GM19328 (cell line): ENCODE measurements around the gene CYTH3.
"Not testable (repeated sequence)": the region's sequence is repeated elsewhere in the genome, so short reads cannot be mapped to it uniquely, and the experiment has no call there.

Source experiments
- ATAC-seq: cut with Tn5 transposase; IDR thresholded peaks from one replicate; pipeline ENCODE4 v1.9.1; 2021; ENCODE audit warnings: mild to moderate bottlenecking, moderate library complexity; ENCODE audit not compliant: unreplicated experiment

Gene CYTH3

DNA sequence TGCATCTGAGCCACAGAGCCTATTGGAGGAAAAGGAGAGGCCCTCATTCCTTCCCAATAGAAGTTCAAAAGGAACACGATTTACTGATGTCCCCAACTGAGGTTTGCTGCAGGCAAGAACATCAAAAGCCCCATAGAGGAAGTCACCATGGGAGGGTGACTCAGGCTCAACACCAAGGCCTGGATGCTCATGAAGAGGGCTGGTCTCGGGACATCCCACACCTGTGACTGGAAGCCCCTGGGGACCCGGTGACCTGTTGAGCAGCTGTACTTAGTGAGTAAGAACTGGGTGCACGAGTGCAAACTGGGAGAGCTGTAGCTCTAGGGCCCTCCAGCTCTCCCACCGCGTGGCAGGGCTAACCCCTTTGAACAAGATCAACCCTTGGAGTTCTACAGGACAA, 38.0 kb downstream of the CYTH3 start:
- no peak for ATAC-seq

- no peak for ATAC-seq
These were observed 39.9 kb downstream of the CYTH3 start for GRCh38 chr7:6232534-6232933.

- no peak for ATAC-seq
These were observed 40.3 kb downstream of the CYTH3 start for GRCh38 chr7:6232116-6232515.

GRCh38 chr7:6231184-6231583, 41.2 kb downstream of the CYTH3 start:
- ATAC-seq, result no peak

DNA sequence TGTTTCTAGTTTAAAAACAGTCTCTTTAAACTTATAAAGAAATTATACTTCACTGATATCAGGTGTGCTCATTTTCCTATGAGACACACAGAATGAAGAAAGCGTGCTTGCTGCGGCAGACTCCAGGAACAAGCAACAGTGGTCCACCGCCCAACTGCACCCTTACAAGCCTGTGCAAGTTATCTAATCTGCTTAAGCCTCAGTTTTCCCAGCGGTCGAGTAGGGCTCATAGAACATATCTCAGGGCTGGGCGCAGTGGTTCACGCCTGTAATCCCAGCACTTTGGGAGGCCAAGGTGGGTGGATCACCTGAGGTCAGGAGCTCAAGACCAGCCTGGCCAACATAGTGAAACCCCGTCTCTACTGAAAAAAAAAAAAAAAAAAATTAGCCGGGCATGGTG, 43.1 kb downstream of the CYTH3 start:
- not testable (repeated sequence) for ATAC-seq

GRCh38 chr7:6228361-6229229, 43.8 kb downstream of the CYTH3 start:
- no peak for ATAC-seq

DNA sequence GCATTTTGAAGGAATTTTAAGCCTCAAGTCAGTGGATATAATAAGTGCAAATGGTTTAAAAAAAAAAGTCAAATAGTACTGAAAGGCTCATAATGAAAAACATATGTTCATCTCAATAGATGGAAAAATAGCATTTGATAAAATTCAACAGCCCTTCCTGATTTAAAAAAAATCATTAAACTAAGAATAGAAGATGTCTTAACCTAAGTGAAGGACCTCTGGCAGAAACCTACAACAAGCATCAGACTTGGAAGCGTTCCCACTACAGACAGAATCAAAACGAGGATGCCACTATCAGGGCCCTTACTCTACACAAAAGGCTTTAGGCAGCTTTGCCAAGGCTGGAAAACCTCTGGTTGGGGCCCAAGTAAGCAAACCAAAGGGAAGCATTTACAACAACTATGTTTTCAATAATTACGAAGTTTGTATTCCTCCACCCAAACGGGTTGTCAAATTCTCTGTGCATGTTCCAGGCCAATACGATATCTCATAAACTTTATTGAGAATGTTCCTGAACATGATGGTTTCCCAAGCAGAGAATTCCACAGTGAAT, 45.1 kb downstream of the CYTH3 start:
- no peak for ATAC-seq

GRCh38 chr7:6226194-6226799, 46.1 kb downstream of the CYTH3 start:
- no peak for ATAC-seq

DNA sequence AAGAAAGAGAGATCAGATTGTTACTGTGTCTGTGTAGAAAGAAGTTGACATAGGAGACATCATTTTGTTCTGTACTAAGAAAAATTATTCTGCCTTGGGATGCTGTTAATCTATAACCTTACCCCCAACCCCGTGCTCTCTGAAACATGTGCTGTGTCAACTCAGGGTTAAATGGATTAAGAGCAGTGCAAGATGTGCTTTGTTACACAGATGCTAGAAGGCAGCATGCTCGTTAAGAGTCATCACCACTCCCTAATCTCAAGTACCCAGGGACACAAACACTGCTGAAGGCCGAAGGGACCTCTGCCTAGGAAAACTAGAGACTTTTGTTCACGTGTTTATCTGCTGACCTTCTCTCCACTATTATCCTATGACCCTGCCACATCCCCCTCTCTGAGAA, 49.0 kb downstream of the CYTH3 start:
- not testable (repeated sequence) for ATAC-seq

DNA sequence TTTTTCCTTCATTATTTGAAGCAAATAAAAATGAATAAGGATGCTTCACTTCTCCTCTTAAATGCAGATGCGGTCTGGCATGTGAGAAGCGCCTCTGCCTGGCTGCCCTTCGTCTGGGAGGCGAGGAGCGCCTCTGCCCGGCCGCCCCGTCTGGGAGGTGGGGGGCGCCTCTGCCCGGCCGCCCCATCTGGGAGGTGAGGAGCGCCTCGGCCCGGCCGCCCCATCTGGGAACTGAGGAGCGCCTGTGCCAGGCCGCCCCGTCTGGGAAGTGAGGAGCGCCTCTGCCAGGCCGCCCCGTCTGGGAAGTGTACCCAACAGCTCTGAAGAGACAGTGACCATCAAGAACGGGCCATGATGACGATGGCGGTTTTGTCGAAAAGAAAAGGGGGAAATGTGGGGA, 49.4 kb downstream of the CYTH3 start:
- not testable (repeated sequence) for ATAC-seq

DNA sequence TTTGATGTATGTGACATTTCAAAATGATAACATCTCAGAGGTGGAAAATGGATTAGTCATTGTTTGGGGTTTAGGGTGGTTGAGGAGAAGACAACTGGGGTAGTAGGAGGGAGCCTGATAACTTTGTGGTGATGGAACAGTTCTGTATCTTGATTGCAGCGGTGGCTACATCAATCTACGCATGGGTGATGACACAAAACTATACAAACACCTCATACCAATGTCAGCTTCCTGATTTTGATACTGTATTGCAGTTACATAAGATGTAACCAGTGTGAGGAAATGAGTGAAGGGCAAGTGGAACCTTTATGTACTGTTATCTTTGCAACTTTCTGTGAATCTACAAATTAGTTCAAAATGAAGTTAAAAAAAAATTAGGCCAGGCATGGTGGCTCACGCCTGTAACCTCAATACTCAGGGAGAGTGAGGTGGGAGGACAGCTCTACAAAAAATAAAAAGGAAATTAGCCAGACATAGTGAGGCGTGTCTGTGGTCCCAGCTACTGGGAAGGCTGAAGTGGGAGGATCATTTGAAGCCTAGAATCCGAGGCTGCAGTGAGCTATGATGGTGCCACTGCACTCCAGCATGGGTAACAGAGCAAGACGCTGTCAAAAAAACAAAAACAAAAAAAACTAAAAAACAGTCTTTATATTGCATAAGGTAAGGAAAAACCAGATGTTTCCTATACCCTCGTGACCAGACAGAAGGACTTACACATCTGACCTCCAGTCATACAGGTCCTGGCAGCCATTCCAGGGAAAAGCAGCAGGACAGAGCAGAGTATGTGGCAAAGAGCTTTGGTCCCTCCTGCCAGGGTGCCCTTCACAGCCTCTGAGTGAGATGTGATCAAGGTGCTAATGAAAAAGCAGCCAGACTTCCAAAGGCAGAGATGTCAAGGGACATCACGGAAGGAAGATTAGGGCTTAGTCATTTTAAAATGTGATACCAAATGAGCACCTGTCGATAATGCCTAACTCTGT, 50.8 kb downstream of the CYTH3 start:
- no peak for ATAC-seq

GRCh38 chr7:6218329-6218728, 54.1 kb downstream of the CYTH3 start:
- no peak for ATAC-seq

DNA sequence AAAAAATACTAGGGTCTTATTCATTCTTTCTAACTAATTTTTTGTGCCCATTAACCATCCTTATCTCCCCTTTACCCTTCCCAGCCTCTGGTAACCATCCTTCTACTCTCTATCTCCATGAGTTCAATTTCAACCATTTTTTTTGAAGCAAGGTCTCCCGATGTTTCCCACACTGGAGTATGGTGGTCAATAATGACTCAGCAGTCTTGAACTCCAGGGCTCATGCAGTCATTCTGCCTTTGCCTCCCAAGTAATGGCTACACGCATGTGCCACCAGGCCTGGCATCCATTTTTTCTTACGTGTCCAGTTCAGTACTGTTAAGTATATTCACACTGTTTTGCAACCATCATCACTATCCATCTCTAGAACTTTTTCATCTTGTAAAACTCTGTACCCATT, 60.4 kb downstream of the CYTH3 start:
- no peak for ATAC-seq

DNA sequence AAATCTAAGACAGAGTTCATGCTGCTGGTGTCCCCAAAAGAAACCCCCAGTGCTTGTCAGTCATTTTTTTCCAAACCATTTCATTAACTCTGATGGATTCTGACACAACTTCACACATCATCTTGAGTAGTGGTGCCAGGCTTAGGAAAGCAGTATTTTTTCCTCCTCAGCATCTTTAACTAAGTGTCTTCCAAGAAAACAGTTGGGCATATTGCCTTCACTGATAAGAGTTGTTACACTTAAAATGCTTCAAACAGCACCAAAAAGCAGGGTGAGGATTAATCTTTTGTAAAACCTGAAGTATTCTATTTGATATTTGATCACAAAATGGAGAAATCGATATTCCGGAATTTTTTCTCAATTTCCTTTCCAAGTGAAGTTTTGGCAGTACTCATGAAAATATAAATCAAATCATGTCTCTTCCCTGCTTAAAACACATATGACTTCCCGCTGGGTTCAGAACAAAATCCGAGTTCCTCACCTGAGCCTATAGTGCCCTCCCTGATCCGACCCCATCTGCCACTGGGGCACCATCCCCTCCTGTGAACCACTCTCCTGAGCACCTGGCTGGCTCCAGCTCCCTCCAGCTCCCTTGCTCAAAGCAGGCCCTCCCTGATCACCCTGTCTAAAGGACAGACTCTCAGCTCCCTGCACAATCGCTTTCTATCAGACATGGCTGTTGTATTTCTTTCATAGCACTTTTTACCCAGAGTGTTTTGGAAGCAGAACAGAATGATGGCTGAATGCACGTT, 61.6 kb downstream of the CYTH3 start:
- no peak for ATAC-seq

DNA sequence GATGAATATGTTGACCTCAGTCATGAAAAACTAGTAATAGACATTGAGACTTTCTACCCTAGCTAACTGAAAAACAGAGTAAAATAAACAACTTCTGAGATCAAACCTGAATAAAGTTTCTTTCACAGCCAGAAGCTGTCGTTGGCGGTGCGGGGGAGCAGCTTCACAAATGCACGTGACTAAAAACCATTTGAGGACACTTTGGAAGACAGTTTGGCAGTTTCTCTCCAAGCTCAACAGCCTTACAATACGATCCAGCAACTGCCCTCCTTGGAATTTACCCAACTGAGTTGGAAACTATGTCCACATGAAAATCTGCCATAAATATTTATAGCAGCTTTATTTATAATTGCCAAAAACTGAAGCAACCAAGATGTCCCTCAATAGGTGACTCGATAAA, 63.1 kb downstream of the CYTH3 start:
- ATAC-seq, result no peak

GRCh38 chr7:6208573-6209328, 63.7 kb downstream of the CYTH3 start:
- ATAC-seq, result no peak

- no peak for ATAC-seq
These were observed 66.3 kb downstream of the CYTH3 start for GRCh38 chr7:6205971-6206660.

GRCh38 chr7:6203381-6203780, 69.0 kb downstream of the CYTH3 start:
- no peak for ATAC-seq

GRCh38 chr7:6202117-6202516, 70.3 kb downstream of the CYTH3 start:
- ATAC-seq, result no peak
